ENCODE measurements around the gene BLM. TPM values are rescaled to one million over a fixed set of nuclear protein-coding genes. Genes with fewer than 3 reads are reported as not detected.

Gene BLM
- total RNA-seq, 3 donors from 2014 or later = 0.33 to 7.4 (median 2.2) TPM

GRCh38 chr15:90708516-90708915, 8.6 kb upstream of the BLM start:
- no peak for TF ChIP-seq CTCF (IDR thresholded peaks at IDR 0.05)
- TF ChIP-seq POLR2A (IDR thresholded peaks at IDR 0.05) = no peak
- TF ChIP-seq POLR2AphosphoS5 (IDR thresholded peaks at IDR 0.05) = no peak
- Histone ChIP-seq H3K4me1 (no peaks in the 10 kb centered on the region), H3K27me3 (no peaks in the 10 kb centered on the region), H3K27ac (no peak overlapping the region), H3K4me3 (no peak overlapping the region), H3K9me3 (no peaks in the 10 kb centered on the region), H3K36me3 (no peaks in the 10 kb centered on the region)
- intact Hi-C loops (cut with DNase I; ENCODE audit: low total_unique reads) = no loop called here
- DNase-seq (ENCODE audit: low spot score in 2 of 2) = no peak

- Histone ChIP-seq H3K36me3 (no peaks in the 10 kb centered on the region), H3K9me3 (no peaks in the 10 kb centered on the region), H3K27ac (no peak overlapping the region), H3K4me3 (no peak overlapping the region), H3K27me3 (no peaks in the 10 kb centered on the region), H3K4me1 (no peaks in the 10 kb centered on the region)
- intact Hi-C loops (cut with DNase I; ENCODE audit: low total_unique reads) = no loop called here
- DNase-seq (ENCODE audit: low spot score in 2 of 2) = no peak
- TF ChIP-seq POLR2A (IDR thresholded peaks at IDR 0.05) (no peak), POLR2AphosphoS5 (IDR thresholded peaks at IDR 0.05) (no peak), CTCF (IDR thresholded peaks at IDR 0.05) (no peak)
Measured at GRCh38 chr15:90709278-90709677, 7.9 kb upstream of the BLM start.

GRCh38 chr15:90710436-90711027, 6.6 kb upstream of the BLM start:
- Histone ChIP-seq H3K27ac (no peak overlapping the region), H3K4me1 (no peaks in the 10 kb centered on the region), H3K4me3 (no peak overlapping the region), H3K36me3 (no peaks in the 10 kb centered on the region), H3K9me3 (no peaks in the 10 kb centered on the region), H3K27me3 (no peaks in the 10 kb centered on the region)
- DNase-seq (ENCODE audit: low spot score in 2 of 2) = no peak
- no peak for TF ChIP-seq POLR2AphosphoS5 (IDR thresholded peaks at IDR 0.05)
- TF ChIP-seq CTCF (IDR thresholded peaks at IDR 0.05) = no peak
- no peak for TF ChIP-seq POLR2A (IDR thresholded peaks at IDR 0.05)
- intact Hi-C loops (cut with DNase I; ENCODE audit: low total_unique reads) = no loop called here

- no peaks in the 10 kb centered on the region for H3K9me3 ChIP-seq
- TF ChIP-seq POLR2AphosphoS5 (IDR thresholded peaks at IDR 0.05) = no peak
- no peak for TF ChIP-seq POLR2A (IDR thresholded peaks at IDR 0.05)
- no peak for TF ChIP-seq CTCF (IDR thresholded peaks at IDR 0.05)
- DNase-seq (ENCODE audit: low spot score in 2 of 2) = no peak
- H3K4me1 ChIP-seq = no peaks in the 10 kb centered on the region
- intact Hi-C loops (cut with DNase I; ENCODE audit: low total_unique reads) = no loop called here
- H3K4me3 ChIP-seq = no peak overlapping the region
- H3K27ac ChIP-seq = no peak overlapping the region
- no peaks in the 10 kb centered on the region for H3K36me3 ChIP-seq
- no peaks in the 10 kb centered on the region for H3K27me3 ChIP-seq
Measured at GRCh38 chr15:90711418-90711824, 5.7 kb upstream of the BLM start.

GRCh38 chr15:90711842-90712241, 5.3 kb upstream of the BLM start:
- no peak for DNase-seq (ENCODE audit: low spot score in 2 of 2)
- TF ChIP-seq POLR2A (IDR thresholded peaks at IDR 0.05) = no peak
- TF ChIP-seq POLR2AphosphoS5 (IDR thresholded peaks at IDR 0.05) = no peak
- no peak for TF ChIP-seq CTCF (IDR thresholded peaks at IDR 0.05)
- intact Hi-C loops (cut with DNase I; ENCODE audit: low total_unique reads) = no loop called here

More at GRCh38 chr15:90711842-90712241, 5.3 kb upstream of the BLM start:
- Histone ChIP-seq H3K36me3 (no peaks in the 10 kb centered on the region), H3K4me3 (no peak overlapping the region), H3K27me3 (no peaks in the 10 kb centered on the region), H3K4me1 (no peaks in the 10 kb centered on the region), H3K27ac (no peak overlapping the region), H3K9me3 (no peaks in the 10 kb centered on the region)

Measured in breast epithelium (tissue), 4 donors.